Trophoblast cell (in vitro differentiated cells and primary cell): Measurements from ENCODE around the gene DCUN1D3. TPM values are rescaled to one million over a fixed set of nuclear protein-coding genes. Genes with fewer than 3 reads are reported as not detected.

Experiments
- DNase-seq, 2 donors: peaks; one replicate each; pipeline ENCODE4 v3.0.0-alpha.2; 2016
- H2AFZ ChIP-seq: 2 replicates; pipeline ENCODE4 v1.6.1; 2013; ENCODE audit warnings: low read length, moderate library complexity, mild to moderate bottlenecking; ENCODE audit not compliant: insufficient read depth, poor library complexity
- H2AK5ac ChIP-seq: 2 replicates; pipeline ENCODE4 v1.6.1; 2013; ENCODE audit warnings: mild to moderate bottlenecking, low read length
- H2BK120ac ChIP-seq: 2 replicates; pipeline ENCODE4 v1.6.1; 2013; ENCODE audit warnings: low read length, mild to moderate bottlenecking, moderate library complexity; ENCODE audit not compliant: insufficient read depth, poor library complexity
- H2BK12ac ChIP-seq: 2 replicates; pipeline ENCODE4 v1.6.1; 2013; ENCODE audit warnings: mild to moderate bottlenecking, low read length, moderate library complexity
- H2BK5ac ChIP-seq: 2 replicates; pipeline ENCODE4 v1.6.1; 2013; ENCODE audit warnings: low read length, low read depth, moderate library complexity, mild to moderate bottlenecking; ENCODE audit not compliant: poor library complexity
- H3K14ac ChIP-seq: 2 replicates; pipeline ENCODE4 v1.6.1; 2013; ENCODE audit warnings: mild to moderate bottlenecking, low read length
- H3K18ac ChIP-seq: 2 replicates; pipeline ENCODE4 v1.6.1; 2013; ENCODE audit warnings: mild to moderate bottlenecking, low read length
- H3K23ac ChIP-seq: 2 replicates; pipeline ENCODE4 v1.6.1; 2013; ENCODE audit warnings: low read length
- H3K27ac ChIP-seq: 2 replicates; pipeline ENCODE4 v1.5.1; 2013; ENCODE audit warnings: low read depth, mild to moderate bottlenecking, inconsistent platforms, low read length, moderate library complexity
- H3K27me3 ChIP-seq: 2 replicates; pipeline ENCODE4 v1.6.1; 2013; ENCODE audit warnings: inconsistent platforms, mild to moderate bottlenecking, low read length, moderate library complexity; ENCODE audit not compliant: insufficient read depth
- H3K36me3 ChIP-seq, 2 experiments: 1 replicate in 1 of 2; 2 replicates in 1 of 2; pipeline ENCODE4 v1.6.1; 2013; ENCODE audit warnings: low read length in 2 of 2, mild to moderate bottlenecking in 2 of 2, moderate library complexity in 1 of 2; ENCODE audit not compliant: insufficient read depth in 2 of 2, control insufficient read depth in 1 of 2
- H3K4ac ChIP-seq: 2 replicates; pipeline ENCODE4 v1.6.1; 2013; ENCODE audit warnings: low read depth, mild to moderate bottlenecking, low read length, moderate library complexity
- H3K4me1 ChIP-seq, 2 experiments: 1 replicate in 1 of 2; 2 replicates in 1 of 2; pipeline ENCODE4 v1.6.1; 2013; ENCODE audit warnings: low read length in 2 of 2, mild to moderate bottlenecking in 2 of 2, moderate library complexity in 1 of 2; ENCODE audit not compliant: insufficient read depth in 2 of 2, control insufficient read depth in 1 of 2
- H3K4me2 ChIP-seq: 2 replicates; pipeline ENCODE4 v1.6.1; 2013; ENCODE audit warnings: inconsistent platforms, mild to moderate bottlenecking, low read length, moderate library complexity
- H3K4me3 ChIP-seq: 2 replicates; pipeline ENCODE4 v1.5.1; 2013; ENCODE audit warnings: mild to moderate bottlenecking, low read depth, low read length, inconsistent platforms
- H3K79me1 ChIP-seq: one replicate; pipeline ENCODE4 v1.6.1; 2013; ENCODE audit warnings: low read length
- H3K79me2 ChIP-seq: 2 replicates; pipeline ENCODE4 v1.6.1; 2013; ENCODE audit warnings: low read length, mild to moderate bottlenecking; ENCODE audit not compliant: control insufficient read depth, insufficient read depth, poor library complexity
- H3K9ac ChIP-seq: 2 replicates; pipeline ENCODE4 v1.6.1; 2013; ENCODE audit warnings: mild to moderate bottlenecking, low read length
- H3K9me3 ChIP-seq: 2 replicates; pipeline ENCODE4 v1.6.1; 2013; ENCODE audit warnings: low read depth, mild to moderate bottlenecking, control low read depth, inconsistent platforms, low read length; ENCODE audit not compliant: insufficient read depth
- H4K12ac ChIP-seq: 2 replicates; pipeline ENCODE4 v1.6.1; 2013; ENCODE audit warnings: low read depth, mild to moderate bottlenecking, low read length, moderate library complexity
- H4K8ac ChIP-seq: 2 replicates; pipeline ENCODE4 v1.6.1; 2013; ENCODE audit warnings: low read depth, mild to moderate bottlenecking, low read length, moderate library complexity
- H4K91ac ChIP-seq: one replicate; pipeline ENCODE4 v1.6.1; 2013; ENCODE audit warnings: low read depth, mild to moderate bottlenecking, low read length, moderate library complexity
- WGBS: extraction: QIAGEN DNeasy Blood & Tissue Kit; methylation state at CpG from one replicate; pipeline ENCODE4 v1.1.7; 2013; ENCODE audit warnings: missing lambda C conversion rate; ENCODE audit not compliant: insufficient read length, insufficient coverage; ENCODE audit errors: extremely low coverage; 5-methylcytosine and 5-hydroxymethylcytosine counted together
- polyA plus RNA-seq: library from polyadenylated mRNA; stranded (reverse); fragments of 200-250 nt; gene quantifications from 2 replicates; pipeline ENCODE4 v1.2.3, GENCODE V29; 2013

The DCUN1D3 gene, protein sequence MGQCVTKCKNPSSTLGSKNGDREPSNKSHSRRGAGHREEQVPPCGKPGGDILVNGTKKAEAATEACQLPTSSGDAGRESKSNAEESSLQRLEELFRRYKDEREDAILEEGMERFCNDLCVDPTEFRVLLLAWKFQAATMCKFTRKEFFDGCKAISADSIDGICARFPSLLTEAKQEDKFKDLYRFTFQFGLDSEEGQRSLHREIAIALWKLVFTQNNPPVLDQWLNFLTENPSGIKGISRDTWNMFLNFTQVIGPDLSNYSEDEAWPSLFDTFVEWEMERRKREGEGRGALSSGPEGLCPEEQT
- polyA plus RNA-seq = 7.3 and 7.9 TPM in 2 replicates

DNA sequence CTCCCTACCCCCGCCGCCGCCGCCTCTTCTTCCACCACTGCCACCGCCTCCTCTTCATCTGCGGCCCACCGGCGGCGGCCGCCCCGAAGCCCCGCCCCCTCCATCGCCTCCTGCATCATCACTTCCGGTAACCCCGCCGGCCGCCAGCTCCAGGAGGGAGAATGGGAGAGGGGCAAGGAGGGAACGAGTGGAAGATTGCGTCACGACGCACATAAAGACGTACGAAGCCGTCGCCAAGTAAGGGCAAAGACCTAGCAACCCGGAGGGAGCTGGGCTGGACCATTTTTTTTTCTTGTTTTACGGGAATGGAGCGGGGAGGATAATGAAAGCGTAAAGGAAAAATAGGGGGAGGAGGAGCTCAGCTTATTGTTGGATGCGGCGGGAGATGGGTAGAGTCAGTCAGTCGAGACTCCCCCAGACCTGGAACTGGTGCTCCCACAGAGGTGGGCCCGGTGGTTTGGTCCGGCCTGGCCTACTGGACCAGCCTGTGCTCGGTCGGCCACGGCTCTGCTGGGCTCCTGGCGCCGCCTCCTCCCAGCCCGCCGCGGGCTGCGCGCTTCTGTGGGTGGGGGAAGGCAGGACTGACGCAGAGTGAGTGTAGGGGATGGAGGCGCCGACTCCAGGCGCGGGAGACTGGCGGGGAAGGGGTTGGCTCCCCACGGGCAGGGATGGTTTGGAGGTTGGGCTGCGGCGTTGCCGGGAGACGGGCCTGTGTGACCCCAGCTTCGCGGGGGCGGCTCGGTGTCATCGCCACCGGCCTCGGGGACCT is at the start of gene DCUN1D3, which contains the start of gene LYRM1:
TSS of gene DCUN1D3 (minus strand) at position 60 of the 769 bp plus-strand sequence. CDS start 37,820 bp downstream, outside the sequence.
TSS of gene LYRM1 (plus strand) at position 473 of the 769 bp plus-strand sequence. CDS start 14,785 bp downstream, outside the sequence.
- Histone ChIP-seq H3K18ac (peak within 1 kb of the TSS; percentile 79), H2AK5ac (peak within 1 kb of the TSS; percentile 84), H2BK120ac (peak within 1 kb of the TSS; percentile 95), H3K4me2 (peak within 1 kb of the TSS; percentile 88), H3K9ac (peak within 1 kb of the TSS; percentile 93), H3K9me3 (no peaks in the 10 kb centered on the region), H3K23ac (no peak within 1 kb of the TSS), H3K27me3 (no peaks in the 10 kb centered on the region), H2BK5ac (peak within 1 kb of the TSS; percentile 98), H4K8ac (peak within 1 kb of the TSS; percentile 93), H3K27ac (peak within 1 kb of the TSS; percentile 96), H4K91ac (peak within 1 kb of the TSS; percentile 97), H2AFZ (peak within 1 kb of the TSS; percentile 80), H3K14ac (peak within 1 kb of the TSS; percentile 94), H3K79me2 (peaks cover 12% of the 10 kb centered on the region), H4K12ac (peak within 1 kb of the TSS; percentile 60), H2BK12ac (peak within 1 kb of the TSS; percentile 55), H3K4me1 (peaks cover 3 to 6% of the 10 kb centered on the region in 2 experiments), H3K79me1 (peaks cover 19% of the 10 kb centered on the region), H3K4ac (peak within 1 kb of the TSS; percentile 75), H3K4me3 (peak within 1 kb of the TSS; percentile 89), H3K36me3 (peaks cover 0 to 5% of the 10 kb centered on the region in 2 experiments)
- no CpG with 5 or more reads among the region's 62 CpGs for WGBS
- DNase-seq = peak; percentile 93 to 97

DNA sequence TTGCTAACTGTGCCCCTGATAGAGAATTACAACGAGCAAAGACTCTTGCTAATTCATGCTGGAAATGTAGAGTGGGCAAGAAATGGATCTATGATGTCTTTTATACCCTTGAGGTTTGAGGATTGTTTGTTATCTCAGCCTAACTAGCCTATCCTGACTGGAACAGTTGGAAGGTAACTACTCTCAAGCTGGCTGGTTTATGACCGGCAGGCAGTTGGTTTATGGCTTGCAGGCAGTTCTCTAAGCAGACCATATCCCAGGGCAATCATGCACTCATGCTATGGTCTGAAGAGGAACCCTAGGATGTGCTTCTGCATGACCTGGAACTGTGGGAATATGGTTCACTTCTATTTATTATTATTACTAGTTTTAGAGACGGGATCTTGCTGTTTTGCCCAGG is 49.5 kb upstream of the DCUN1D3 start:
- H3K18ac ChIP-seq = no peak overlapping the region
- no peak overlapping the region for H3K14ac ChIP-seq
- H2BK5ac ChIP-seq = no peak overlapping the region
- no peak overlapping the region for H2AFZ ChIP-seq
- no peaks in the 10 kb centered on the region for H3K27me3 ChIP-seq
- DNase-seq = no peak
- H3K23ac ChIP-seq = no peak overlapping the region
- H4K12ac ChIP-seq = no peak overlapping the region
- no peaks in the 10 kb centered on the region for H3K36me3 ChIP-seq
- H3K4ac ChIP-seq = no peak overlapping the region
- no peak overlapping the region for H2BK12ac ChIP-seq
- no peak overlapping the region for H4K8ac ChIP-seq
- H4K91ac ChIP-seq = no peak overlapping the region
- no peak overlapping the region for H2AK5ac ChIP-seq
- no peaks in the 10 kb centered on the region for H3K79me2 ChIP-seq
- WGBS = no CpG with 5 or more reads among the region's 3 CpGs
- H3K9me3 ChIP-seq = no peaks in the 10 kb centered on the region
- H3K4me3 ChIP-seq = no peak overlapping the region
- no peak overlapping the region for H3K27ac ChIP-seq
- no peaks in the 10 kb centered on the region for H3K4me1 ChIP-seq
- no peak overlapping the region for H2BK120ac ChIP-seq
- H3K4me2 ChIP-seq = no peak overlapping the region
- H3K79me1 ChIP-seq = no peaks in the 10 kb centered on the region
- H3K9ac ChIP-seq = no peak overlapping the region

DNA sequence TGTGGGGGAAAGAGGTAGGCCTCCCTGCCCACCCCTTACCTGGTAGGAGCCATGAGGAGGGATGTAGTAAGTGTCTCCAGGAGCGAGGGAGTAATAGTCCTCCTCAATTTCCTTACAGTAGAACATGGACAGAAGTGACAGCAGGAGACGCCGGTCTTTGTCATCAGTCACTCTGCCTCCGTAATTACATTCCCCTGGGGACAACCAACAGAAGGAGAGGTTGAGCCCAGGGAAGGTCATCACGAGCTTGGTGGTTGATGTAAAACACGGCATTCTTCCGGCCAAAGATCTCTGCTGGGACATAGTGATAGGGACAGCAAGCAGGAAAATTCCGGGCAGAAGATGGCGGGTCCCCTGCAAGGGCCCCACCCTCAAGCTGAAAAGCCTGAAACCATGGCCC is 48.3 kb upstream of the DCUN1D3 start:
- Histone ChIP-seq H3K4me1 (no peaks in the 10 kb centered on the region), H3K27me3 (no peaks in the 10 kb centered on the region), H3K9me3 (no peaks in the 10 kb centered on the region), H3K79me2 (no peaks in the 10 kb centered on the region), H3K4ac (no peak overlapping the region), H2BK120ac (no peak overlapping the region), H3K79me1 (no peaks in the 10 kb centered on the region), H3K9ac (no peak overlapping the region), H2AK5ac (no peak overlapping the region), H4K91ac (no peak overlapping the region), H3K4me2 (no peak overlapping the region), H3K18ac (no peak overlapping the region), H3K14ac (no peak overlapping the region), H4K12ac (no peak overlapping the region), H2BK5ac (no peak overlapping the region), H3K27ac (no peak overlapping the region), H3K23ac (no peak overlapping the region), H2AFZ (no peak overlapping the region), H3K36me3 (no peaks in the 10 kb centered on the region), H4K8ac (no peak overlapping the region), H3K4me3 (no peak overlapping the region), H2BK12ac (no peak overlapping the region)
- no peak for DNase-seq
- WGBS = no CpG with 5 or more reads among the region's 9 CpGs

DNA sequence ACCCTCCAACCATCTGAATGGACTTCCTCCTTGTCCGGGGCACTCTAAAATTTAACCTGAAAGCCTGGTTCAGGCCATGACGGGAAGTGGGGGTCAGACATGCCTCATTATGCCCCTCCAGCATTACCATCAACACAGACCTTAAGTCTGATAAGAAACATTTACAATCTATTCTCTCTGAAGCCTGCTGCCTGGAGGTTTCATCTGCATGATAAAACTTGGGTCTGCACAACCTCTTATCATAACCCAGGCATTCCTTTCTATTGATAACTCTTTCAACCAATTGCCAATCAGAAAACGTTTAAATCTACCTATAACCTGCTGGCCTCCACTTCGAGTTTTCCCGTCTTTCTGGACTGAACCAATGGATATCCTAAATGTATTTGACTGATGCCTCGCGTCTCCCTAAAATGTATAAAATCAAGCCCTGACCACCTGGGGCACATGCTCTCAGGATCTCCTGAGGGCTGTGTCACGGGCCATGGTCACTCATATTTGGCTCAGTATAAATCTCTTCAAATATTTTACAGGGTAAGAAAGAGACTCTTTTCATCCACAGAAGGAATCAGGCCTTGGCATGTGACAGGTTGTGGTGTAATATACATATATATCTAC is 46.0 kb upstream of the DCUN1D3 start:
- Histone ChIP-seq H3K4me3 (no peak overlapping the region), H3K14ac (no peak overlapping the region), H2BK120ac (no peak overlapping the region), H4K8ac (no peak overlapping the region), H2AK5ac (no peak overlapping the region), H3K4me1 (no peaks in the 10 kb centered on the region), H3K27me3 (no peaks in the 10 kb centered on the region), H3K79me1 (no peaks in the 10 kb centered on the region), H3K23ac (no peak overlapping the region), H3K36me3 (no peaks in the 10 kb centered on the region), H3K4me2 (no peak overlapping the region), H2BK5ac (no peak overlapping the region), H3K27ac (no peak overlapping the region), H4K91ac (no peak overlapping the region), H3K9ac (no peak overlapping the region), H2BK12ac (no peak overlapping the region), H3K4ac (no peak overlapping the region), H4K12ac (no peak overlapping the region), H3K79me2 (no peaks in the 10 kb centered on the region), H3K18ac (no peak overlapping the region), H3K9me3 (no peaks in the 10 kb centered on the region), H2AFZ (no peak overlapping the region)
- WGBS = no CpG with 5 or more reads among the region's 8 CpGs
- DNase-seq = no peak
